Heart left ventricle (tissue), 13 donors: Measurements from ENCODE around the gene NCAPG2.

Experiments used
- CTCF ChIP-seq, 12 donors: fragments of 200-600 bp; sonication (generic) in 4 of 12; IDR thresholded peaks; one replicate each; pipeline versions ENCODE4 v1.5.0 to v1.8.0; 2018 to 2022; ENCODE audit warnings: antibody characterized with exemption in 12 of 12, mild to moderate bottlenecking in 5 of 12
- POLR2A ChIP-seq, 2 donors: fragments of 450-650 bp; IDR thresholded peaks; one replicate each; pipeline ENCODE4 v1.6.1; 2017; ENCODE audit warnings: antibody characterized with exemption in 2 of 2, mild to moderate bottlenecking in 2 of 2, moderate library complexity in 2 of 2
- donor health status: ischemic (EF 13 %, LVEDD 7.1; RV severe dilation, severe dysfunction).
- donor health status: DM: no; HTN: yes; CAD: no.
- donor health status: DM: no; HTN: no; CAD: no.
- donor health status: ischemic (EF 25% LVEDD 6.9; RV normal size, moderate dysfunction).
- donor health status: ischemic (EF 25% LVEDD 5.7; RV mildly dilated, moderate dysfunction).
- donor health status: ischemic (EF 35%, LVEDD 5.7; RV mildly dilated, moderate dysfunction).
- donor health status: nonischemic (EF 11% LVEDD 7.7; RV severe dilation, severe dysfunction).
- donor health status: DM: yes; HTN: yes; CAD: no.
- donor health status: PGD.
- donor health status: ischemic (EF 29% LVEDD 5.4; RV normal size, mild dysfunction).
- donor health status: nonischemic (EF 23%, LVEDD 6.1; RV moderate dilation, normal function).

GRCh38 chr7:158702944-158703343 lies 1.7 kb downstream of the NCAPG2 start:
- TF ChIP-seq CTCF (IDR thresholded peaks at IDR 0.05) (no peak), POLR2A (IDR thresholded peaks at IDR 0.05) (no peak)
